IMR-90 (cell line): Measurements from ENCODE around the gene LINGO1.

Source experiments
- NFE2L2 ChIP-seq: fragments of 150-350 bp; IDR thresholded peaks from 2 replicates; pipeline ENCODE4 v1.6.1; 2016; ENCODE audit warnings: low read depth, mild to moderate bottlenecking, low read length
- POLR2A ChIP-seq: IDR thresholded peaks from 2 replicates; pipeline ENCODE4 v1.6.1; 2012; ENCODE audit warnings: mild to moderate bottlenecking, low read depth, low read length
- RFX5 ChIP-seq: IDR thresholded peaks from 2 replicates; pipeline ENCODE4 v1.8.0; 2012; ENCODE audit warnings: low read depth, mild to moderate bottlenecking, low read length, moderate library complexity
- TF ChIP-seq, protein P1 (sequence below): conservative IDR thresholded peaks from 2 replicates; pipeline ENCODE4 v1.5.1; 2012; ENCODE audit warnings: mild to moderate bottlenecking, low read depth, low read length, improper control_type of control experiment

DNA sequence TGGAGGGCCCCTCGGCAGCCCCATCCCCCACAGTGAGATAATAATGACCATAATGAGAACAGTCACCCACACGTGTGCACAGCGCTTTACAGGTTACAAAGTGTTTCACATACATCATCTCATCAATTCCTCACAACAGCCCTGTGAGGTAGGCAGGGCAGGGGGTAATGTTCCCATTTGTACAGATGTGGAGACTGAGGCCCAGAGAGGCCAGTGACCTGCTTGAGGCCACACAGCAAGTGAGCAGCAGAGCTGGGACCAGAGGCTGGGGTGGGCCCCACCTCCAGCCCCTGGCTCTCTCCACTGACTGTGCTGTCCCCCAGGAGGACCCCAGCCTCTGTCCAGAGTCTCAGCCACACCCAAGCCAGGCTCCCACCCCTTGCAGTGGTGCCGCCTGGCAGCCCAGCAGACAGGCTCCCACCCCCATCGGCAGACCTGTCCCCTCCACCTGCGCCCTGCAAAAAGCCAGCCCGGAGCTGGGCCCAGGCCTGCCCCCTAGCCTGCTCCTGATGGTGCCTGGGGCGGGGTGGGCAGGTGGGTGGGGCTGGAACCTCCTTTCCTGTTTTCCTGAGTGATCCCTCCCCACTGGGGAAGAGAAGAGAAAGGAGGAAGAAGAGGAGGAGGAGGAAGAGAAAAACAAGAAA is 19.6 kb downstream of the LINGO1 start:
- no peak for TF ChIP-seq POLR2A
- no peak for TF ChIP-seq RFX5
- TF ChIP-seq, protein P1, sequence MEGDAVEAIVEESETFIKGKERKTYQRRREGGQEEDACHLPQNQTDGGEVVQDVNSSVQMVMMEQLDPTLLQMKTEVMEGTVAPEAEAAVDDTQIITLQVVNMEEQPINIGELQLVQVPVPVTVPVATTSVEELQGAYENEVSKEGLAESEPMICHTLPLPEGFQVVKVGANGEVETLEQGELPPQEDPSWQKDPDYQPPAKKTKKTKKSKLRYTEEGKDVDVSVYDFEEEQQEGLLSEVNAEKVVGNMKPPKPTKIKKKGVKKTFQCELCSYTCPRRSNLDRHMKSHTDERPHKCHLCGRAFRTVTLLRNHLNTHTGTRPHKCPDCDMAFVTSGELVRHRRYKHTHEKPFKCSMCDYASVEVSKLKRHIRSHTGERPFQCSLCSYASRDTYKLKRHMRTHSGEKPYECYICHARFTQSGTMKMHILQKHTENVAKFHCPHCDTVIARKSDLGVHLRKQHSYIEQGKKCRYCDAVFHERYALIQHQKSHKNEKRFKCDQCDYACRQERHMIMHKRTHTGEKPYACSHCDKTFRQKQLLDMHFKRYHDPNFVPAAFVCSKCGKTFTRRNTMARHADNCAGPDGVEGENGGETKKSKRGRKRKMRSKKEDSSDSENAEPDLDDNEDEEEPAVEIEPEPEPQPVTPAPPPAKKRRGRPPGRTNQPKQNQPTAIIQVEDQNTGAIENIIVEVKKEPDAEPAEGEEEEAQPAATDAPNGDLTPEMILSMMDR, result no peak
- TF ChIP-seq NFE2L2, result no peak
